Sciatic nerve (tissue), 2 donors: ENCODE measurements around the gene LRRC3. TPM values are rescaled to one million over a fixed set of nuclear protein-coding genes. Genes with fewer than 3 reads are reported as not detected.

ENCODE experiments used
- ATAC-seq: fragments of 200-7000 bp; cut with Tn5 transposase; one replicate; pipeline ENCODE4 v1.9.1; 2020; ENCODE audit warnings: mild to moderate bottlenecking, moderate library complexity
- DNase-seq: peaks from one replicate; pipeline ENCODE4 v3.0.0-alpha.2; 2020; ENCODE audit warnings: low spot score
- intact Hi-C: fragments of 100-400 bp; cut with DNase I; formaldehyde crosslinking; loops from one replicate; pipeline ENCODE4 v1.14.2; 2022
- total RNA-seq: library from RNA; stranded (reverse); fragmentation: NEBNext Ultra II Directional; extraction: Animal tissue kit (Norgen Biotek cat#: 25700); gene quantifications from one replicate; pipeline ENCODE4 v1.2.1, GENCODE V29; 2021
- donor health status: DM: no; HTN: no; CAD: no.
- donor health status: DM: no; HTN: no; CAD: no.

The LRRC3 gene
- total RNA-seq, 1 donor from 2014 or later, result 6.8 TPM

DNA sequence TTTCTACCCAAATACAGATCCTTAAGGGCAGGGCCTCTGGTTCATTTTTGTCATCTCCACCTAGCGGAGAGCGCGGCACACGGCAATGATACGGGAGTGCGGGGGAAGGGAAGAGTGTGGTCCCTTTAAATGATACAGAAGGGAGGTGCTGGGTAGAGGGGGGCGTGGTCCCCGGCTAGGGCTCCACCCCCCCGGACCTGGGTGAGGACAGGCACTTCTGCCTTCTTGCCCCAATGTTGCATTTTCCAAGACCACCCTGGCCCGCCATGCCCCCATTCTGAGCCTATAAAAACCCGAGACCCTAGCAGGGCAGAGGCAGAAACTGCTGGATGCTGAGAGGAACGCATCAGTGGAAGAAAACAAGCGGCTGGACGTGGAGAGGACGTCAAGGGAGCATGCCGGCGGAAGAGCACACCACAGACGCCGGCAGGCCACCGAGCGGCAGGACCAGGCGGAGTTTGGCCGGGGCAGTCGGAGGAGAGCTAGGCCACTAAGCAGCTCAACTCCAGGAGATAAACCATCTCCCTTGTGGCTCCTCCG is 30.0 kb downstream of the LRRC3 start:
- intact Hi-C loops, result loop anchor here (10.0 kb wide), 1 partner anchor 131 kb away; the partner anchor contains the start of gene TRPM2
- ATAC-seq (peak; percentile 97), DNase-seq (no peak)

DNA sequence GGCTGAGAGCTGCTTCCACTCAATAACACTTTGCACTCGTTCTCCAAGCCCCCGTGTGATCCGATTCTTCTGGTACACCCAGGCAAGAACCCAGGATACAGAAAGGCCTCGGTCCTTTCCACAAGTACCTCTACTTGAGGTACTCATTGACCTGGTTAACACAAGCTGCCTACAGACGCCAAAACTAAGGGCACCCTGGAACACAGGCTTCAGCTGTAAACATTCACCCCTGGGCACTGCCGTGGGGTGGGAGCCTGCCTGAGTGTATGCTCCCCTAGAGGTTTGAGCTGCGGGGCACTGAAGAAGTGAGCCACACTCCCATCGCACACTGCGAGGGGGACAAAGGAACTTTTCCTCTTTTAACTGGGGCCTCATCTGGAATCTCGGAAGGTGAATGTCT is 30.5 kb downstream of the LRRC3 start:
- no peak for ATAC-seq
- no peak for DNase-seq
- intact Hi-C loops, result loop anchor here (10.0 kb wide), 1 partner anchor 131 kb away; the partner anchor contains the start of gene TRPM2

DNA sequence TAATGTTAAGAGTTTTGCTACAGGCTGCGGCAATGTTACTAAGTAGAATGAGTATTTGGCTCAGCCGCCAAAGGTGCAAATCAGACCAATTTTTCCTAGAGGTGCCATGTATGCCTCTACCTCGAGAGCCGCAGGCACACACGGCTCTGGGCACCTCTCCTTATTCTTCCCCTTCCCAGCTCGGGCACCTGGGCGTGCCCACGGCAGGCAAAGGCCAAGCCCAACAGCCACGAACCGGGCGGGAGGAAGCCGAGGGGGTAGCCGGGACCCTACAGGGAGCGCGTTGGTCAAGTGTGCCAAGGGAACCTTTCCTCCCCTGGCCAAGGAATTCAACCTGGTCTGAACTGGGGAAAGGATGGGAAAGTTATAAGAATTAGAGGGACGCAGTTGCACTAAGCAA is 31.0 kb downstream of the LRRC3 start:
- intact Hi-C loops, result loop anchor here (10.0 kb wide), 1 partner anchor 132 kb away; the partner anchor contains the start of gene TRPM2
- ATAC-seq, result peak; percentile 21

DNA sequence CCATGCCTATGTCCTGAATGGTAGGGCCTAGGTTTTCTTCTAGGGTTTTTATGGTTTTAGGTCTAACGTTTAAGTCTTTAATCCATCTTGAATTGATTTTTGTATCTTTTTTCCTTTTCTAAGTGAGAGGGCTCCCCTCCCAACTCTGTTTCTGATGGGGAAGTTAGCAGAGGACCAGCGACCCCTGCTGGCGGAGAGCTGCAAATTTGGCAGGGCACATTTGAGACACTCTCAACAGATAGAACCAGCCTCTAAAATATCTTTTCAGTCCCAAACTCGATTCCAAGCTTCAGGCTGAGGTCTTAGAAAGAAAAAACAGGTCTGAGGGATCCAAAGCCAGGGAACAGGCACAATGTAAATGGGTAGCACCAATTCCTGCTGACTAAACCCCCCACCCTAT is 32.5 kb downstream of the LRRC3 start:
- intact Hi-C loops, result loop anchor here (10.0 kb wide), 1 partner anchor 133 kb away; the partner anchor contains the start of gene TRPM2
- no peak for ATAC-seq
- DNase-seq, result no peak

More for the DNA sequence above, 31.0 kb downstream of the LRRC3 start:
- DNase-seq, result no peak

DNA sequence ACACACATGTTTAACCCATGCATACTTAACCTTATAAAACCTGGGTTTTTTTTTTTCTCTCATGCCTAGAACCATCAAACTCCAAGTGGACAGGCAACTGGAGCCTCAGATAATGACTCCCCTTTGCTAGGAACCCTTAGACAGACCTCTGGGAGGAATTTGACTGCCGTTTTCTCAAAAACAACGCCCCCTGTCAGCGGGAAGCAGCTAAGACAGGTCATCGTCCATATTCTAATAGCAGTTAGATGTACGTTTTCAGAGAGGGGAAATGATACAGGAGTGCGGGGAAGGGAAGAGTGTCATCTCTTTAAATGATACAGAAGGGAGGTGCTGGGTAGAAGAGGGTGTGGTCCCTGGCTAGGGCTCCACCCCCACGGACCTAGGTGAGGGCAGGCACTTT is 34.7 kb downstream of the LRRC3 start:
- intact Hi-C loops, result loop anchor here (10.0 kb wide), 1 partner anchor 135 kb away; the partner anchor contains the start of gene TRPM2
- no peak for DNase-seq
- no peak for ATAC-seq

DNA sequence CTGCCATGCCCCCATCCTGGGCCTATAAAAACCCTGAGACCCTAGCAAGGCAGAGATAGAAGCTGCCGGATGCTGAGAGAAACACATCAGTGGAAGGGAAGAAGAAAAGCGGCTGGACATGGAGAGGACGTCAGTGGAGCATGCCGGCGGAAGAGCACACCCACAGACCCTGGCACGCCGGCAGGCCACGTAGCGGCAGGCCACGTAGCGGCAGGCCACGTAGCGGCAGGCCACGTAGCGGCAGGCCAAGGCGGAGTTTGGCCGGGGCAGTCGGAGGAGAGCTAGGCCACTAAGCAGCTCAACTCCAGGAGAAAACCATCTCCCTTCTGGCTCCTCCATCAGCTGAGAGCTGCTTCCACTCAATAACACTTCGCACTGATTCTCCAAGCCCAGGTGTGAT is 35.1 kb downstream of the LRRC3 start:
- intact Hi-C loops, result no loop called here
- no peak for ATAC-seq

DNA sequence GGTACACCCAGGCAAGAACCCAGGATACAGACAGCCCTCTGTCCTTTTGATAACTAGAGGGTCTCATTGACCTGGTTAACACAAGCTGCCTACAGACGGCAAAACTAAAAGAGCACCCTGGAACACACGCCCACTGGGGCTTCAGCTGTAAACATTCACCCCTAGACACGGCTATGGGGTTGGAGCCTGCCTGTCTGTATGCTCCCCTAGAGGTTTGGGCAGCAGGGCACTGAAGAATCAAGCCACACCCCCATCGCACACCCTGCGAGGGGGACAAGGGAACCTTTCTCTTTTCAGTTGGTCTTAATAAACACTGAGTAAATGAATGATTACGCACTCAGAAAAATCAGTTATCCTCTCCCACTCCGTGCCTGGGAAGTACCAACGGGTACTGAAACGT is 35.5 kb downstream of the LRRC3 start:
- intact Hi-C loops, result no loop called here
- DNase-seq, result no peak
- ATAC-seq, result no peak

More for the DNA sequence above, 35.1 kb downstream of the LRRC3 start:
- no peak for DNase-seq

DNA sequence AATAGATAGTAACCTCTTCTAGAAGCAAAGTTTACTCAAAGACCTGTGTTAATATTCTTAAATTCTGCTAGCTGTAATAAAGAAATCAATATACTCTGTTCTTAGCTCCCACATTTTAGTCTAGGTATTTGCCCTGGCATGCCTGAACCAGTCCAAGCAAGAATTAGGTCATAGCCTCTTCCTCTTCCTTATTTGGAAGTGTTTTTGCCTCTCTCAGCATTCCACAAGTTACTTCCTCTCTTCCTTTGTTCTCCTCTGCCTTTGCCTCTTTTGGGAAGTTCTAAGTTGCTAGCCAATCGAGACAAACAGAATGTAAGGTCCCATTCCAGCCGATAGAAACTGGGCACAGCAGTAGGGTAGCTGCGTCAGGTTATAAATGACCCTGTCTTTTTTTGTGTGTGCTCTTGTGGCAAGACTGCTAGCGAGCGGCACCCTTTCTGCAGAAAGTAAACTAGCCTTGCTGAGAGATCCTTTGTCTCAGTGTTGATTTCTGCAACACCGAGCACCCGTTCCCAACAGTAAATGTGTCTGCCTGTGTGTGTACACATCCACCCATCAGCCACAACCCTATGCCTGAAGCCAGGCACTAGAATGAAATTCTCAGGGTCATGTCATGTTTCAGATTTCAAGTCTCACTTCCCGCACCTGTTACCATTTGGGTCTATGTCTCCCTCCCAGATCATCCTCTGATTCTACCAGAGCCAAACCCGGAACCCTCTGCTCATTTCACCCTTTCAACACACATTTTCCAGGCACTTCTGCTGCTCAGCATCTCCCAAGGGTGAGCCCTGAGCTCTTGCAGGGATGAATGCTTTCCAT is 37.5 kb downstream of the LRRC3 start:
- no peak for ATAC-seq
- intact Hi-C loops, result no loop called here
- DNase-seq, result no peak

DNA sequence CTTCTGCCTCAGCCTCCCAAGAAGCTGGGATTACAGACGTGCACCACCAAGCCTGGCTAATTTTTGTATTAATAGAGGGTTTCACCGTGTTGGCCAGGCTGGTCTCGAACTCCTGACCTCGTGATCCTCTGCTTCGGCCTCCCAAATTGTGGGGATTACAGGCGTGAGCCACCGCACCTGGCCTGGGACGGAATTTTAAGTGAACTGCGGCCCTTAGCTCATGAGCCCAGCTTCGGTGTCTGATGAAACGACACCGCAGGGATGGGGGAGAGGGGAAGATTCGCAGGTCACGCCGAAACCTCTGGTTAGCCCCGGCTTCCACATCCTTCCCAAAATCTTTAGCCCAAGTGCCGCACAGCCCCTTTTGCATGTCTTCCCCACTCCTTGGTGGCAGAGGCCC is 39.1 kb downstream of the LRRC3 start:
- intact Hi-C loops, result no loop called here
- DNase-seq (no peak), ATAC-seq (no peak)

DNA sequence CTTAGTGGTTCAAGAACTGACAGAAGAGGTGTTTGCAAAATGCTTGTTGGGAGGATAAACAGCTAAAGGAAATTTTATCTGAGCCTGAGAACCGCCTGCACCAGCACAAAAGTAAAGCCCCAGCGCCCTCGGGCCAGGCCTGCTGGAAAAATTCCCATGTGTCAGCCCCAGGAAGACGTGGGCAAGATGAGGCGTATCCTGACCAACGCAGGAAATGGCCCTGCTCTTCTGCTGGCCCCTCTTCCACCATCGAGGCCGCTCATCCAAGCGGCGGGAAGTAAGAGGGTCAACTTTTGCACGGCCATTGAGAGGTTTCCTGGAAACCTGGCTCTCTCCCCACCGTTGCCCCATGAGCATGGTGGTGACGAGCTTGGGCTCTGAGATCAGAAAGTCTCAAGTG is 39.6 kb downstream of the LRRC3 start:
- DNase-seq (no peak), ATAC-seq (no peak)
- intact Hi-C loops, result no loop called here

DNA sequence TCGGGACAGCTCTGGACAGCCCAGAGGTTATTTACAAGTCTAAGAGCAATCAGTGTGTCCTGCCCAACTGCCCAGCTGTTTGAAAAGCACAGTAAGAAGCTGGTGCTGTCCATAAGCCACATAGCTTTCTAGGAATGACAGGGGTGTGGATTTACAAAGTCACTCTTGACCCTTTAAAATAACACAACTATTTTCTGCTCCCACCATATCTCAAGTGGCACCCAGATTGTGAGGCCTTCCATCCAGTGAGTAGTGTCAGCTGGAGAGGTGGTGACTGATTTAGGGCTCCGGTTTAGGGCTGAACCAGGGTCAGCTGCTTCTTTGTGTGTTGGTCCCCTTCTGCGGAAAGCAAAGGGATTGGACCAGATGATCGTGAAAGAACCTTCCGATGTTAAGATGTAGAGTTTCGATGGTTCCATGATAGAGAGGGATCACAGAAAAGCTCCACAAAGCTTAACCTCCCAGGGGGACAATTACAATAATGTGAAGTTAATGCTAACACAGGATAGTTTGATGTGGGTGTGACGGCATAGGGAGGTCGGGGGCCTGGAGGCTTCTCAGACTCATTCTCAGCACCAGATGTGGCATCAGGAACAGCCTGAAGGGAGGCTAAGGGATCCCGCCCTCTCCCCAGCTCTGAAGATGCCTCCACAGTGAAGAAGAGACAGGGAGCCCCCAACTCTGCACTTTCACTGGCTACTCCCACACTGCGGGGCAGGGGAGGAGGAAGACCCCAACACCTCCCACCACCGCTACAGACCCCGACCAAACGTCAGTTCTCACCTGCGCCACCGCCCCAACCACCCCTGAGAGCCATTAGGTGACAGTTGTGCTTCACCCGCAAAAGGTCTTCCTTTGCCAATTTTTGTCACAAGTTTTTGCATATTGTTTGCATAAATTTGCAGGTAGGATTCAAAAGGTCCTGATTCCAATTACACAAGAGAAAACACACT is 40.6 kb downstream of the LRRC3 start:
- ATAC-seq (no peak), DNase-seq (no peak)
- intact Hi-C loops, result no loop called here

DNA sequence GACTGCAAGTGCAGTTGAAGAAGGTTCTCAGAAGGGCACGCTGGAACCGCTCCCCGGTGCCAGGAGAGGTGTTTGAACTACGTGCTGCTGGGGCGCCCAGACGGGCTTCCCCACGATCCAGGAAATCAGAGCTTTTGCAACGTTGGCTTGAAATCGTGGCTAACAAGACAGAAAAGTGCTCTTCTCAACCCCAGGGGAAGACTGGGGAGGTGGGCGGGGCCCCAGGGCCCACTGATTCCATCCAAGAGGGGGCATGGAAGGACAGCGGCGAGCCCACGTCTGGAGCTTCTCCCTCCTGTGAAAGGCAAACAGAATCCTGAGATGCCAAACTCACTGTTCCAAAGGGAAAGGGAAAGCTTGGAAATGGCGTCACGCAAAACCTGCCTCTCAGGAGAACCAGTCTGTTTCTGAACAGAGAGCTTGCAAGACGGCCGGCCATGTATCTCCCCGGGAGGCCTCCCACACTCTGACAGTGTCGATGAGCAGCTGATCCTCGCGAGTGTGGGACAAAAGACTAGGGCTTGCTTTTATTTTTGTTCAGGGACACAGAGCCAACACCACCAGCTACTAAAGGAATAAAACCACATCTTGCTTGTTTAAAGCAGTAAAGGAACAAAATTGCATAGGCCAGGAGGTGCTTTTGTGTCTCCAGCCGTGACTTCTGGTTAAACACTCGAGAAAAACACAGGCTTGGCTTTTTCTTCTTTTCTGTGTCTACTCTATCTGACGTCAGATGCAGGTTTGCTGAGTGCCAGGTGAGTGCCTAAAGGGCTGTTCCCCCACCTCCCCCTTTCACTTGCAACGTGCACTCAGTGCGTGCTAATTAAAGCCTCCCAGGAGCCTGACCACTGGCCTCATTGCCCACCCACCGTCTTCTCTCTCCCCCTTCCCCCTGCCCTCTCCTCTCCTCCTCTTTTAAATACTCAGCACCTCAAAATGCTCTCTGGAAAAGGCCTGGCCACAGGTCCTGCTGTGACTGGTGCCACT is 41.5 kb downstream of the LRRC3 start:
- intact Hi-C loops, result no loop called here
- ATAC-seq, result peak; percentile 66
- no peak for DNase-seq

DNA sequence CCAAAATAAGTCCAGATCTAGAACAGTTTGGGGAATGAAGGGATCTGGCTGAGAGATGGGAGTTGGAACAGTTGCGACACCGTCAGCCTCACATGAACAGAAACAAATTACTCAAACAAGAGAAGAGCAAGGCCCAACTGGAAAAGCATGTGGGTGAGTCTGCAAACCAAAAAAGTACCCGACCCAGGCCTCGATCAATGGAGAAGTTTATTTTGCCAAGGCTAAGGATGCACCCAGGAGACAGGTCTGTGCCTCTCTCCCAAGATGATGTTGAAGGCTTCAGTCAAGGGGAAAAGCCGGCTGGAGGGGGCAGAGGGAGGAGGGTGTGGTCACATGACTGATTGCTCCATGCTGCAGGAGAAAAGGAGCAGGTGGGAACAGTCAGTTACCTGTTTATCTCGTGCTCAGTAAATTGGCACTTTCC is 42.4 kb downstream of the LRRC3 start:
- no peak for DNase-seq
- peak; percentile 81 for ATAC-seq
- intact Hi-C loops, result no loop called here

DNA sequence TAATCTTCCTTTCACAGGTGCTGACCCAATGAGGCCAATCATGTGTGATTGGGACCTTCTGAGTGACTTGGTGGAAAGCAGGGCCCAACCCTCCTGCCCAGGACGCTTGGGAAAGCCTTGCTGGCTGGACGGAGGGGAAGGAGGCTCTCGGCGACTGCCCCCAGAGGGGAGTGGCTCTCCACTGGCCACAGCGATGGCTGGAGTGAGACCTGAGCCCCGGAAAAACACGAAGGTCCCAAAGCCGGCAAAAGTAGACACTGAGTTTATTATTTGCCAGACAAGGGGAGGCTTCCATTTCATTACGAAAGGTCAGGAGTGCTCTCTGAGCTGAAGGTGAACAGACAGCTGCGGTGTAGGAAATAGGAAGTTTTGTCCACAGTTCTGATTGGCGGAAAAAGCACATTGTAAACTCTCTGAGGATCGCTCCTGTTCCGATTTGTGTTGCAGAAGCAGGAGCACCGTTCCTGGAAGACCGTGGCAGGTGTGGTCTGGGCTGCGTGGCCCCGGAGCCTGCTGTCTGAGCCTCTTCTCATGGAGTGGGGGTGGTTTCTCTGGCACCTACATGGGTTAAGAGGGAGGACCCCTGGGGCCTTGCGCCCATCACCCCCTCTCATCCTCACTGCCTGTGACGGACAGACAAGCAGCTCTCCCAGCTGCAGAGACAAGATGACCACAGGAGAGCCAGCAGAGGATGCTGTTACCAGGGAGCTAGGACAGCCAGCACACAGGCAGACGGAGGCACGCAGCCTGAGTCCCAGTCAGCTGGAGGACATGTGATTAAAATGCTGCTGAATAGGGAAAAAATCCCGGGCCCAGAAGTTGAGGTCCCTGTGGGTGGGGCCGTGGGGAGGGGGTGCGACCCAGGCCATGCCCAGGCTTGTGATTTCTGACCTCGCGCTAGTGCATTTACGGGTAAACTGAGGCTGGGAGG is 43.2 kb downstream of the LRRC3 start:
- ATAC-seq, result no peak
- DNase-seq, result no peak
- intact Hi-C loops, result no loop called here

DNA sequence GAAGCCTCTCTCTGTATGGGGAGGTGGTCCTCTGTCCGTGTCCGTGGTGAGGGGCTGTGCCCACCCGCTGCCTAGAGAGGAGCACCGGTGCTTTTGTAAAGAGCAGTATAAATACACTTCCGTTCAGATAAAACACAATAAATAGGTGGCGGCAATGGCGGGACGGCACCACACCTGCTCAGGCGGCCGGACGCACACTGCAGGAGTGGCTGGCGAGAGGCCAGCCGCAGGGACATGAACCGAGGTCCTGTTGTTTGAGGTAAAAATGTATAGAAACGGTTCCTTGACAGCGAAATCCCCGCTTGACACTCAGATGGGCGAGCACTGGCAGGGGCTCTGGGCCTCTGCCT is 43.9 kb downstream of the LRRC3 start:
- intact Hi-C loops, result no loop called here
- ATAC-seq (no peak), DNase-seq (no peak)

DNA sequence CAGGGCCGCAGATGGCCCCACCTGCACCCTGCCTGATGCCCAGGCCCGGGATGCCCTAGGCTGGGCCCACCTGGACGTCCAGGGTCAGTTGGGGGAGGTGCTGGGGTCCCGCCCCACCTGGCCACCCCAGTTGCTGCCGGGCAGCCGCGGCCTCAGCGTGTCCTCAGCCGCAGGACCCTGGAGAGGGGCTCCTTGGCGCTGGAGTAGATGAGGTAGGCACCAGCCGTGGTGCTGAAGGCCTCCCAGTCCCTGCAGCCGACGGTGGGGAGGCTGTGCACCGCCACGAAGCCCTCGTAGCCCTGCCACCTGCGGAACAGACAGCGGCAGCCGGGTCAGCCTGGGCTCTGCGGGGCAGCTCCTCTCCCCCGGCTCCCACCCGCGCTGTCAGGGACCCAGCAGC is 44.3 kb downstream of the LRRC3 start:
- intact Hi-C loops, result no loop called here
- DNase-seq (no peak), ATAC-seq (no peak)

DNA sequence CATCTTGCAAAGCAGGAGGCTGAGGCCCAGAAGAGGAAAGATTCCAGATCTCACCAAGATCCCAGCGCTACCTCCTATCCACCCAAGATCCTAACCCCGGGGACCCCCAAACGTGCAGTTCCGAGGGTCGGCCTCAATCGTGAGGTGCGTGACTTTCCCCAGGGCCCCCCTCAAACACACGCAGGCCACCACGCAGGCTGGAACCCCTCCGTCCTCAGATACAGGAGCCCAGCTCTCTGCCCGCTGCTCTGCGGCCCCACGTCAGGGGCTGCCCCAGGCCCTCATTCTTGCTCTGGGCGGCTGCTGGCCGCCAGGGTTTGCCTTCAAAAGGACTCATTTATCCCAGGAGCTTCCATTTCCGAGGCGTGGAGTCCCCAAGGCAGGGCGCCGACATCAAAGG is 44.8 kb downstream of the LRRC3 start:
- DNase-seq (no peak), ATAC-seq (no peak)
- intact Hi-C loops, result no loop called here
